Aorta (tissue), 4 donors: ENCODE measurements around the gene TMEM135. TPM values are rescaled to one million over a fixed set of nuclear protein-coding genes. Genes with fewer than 3 reads are reported as not detected.

ENCODE experiments used
- polyA plus RNA-seq, 2 donors: library from polyadenylated mRNA; stranded (reverse); fragments of 200-250 nt; gene quantifications; one replicate each; pipeline ENCODE4 v1.2.3, GENCODE V29; 2013
- total RNA-seq, 2 donors: library from RNA; stranded (reverse); fragmentation: NEBNext Ultra II Directional; extraction: Animal tissue kit (Norgen Biotek cat#: 25700); gene quantifications; one replicate each; pipeline ENCODE4 v1.2.1, GENCODE V29; 2021
- donor health status: healthy with polysubstance abuse.
- donor health status: Bipolar disorder and iron deficiency.
- donor health status: DM: no; HTN: no; CAD: no.
- donor health status: DM: yes; HTN: yes; CAD: no.

TMEM135 gene
- total and polyA plus RNA-seq, 4 donors: 10.6 to 49.0 (median 26.9) TPM

Other genes starting within 250 kb of the TMEM135 start
- 100 to 1,000 TPM; 109 to 245 TPM for gene PRSS23, start 237.4 kb upstream of the TMEM135 start, total RNA-seq
- gene PRSS23, start 237.4 kb upstream of the TMEM135 start, polyA plus RNA-seq: 100 to 1,000 TPM in 1 of 2 donors, 10 to 100 TPM in 1; 68.1 to 140 TPM
- gene FZD4, start 82.5 kb upstream of the TMEM135 start, total RNA-seq: 10 to 100 TPM; 50.8 to 91.2 TPM
- gene FZD4, start 82.5 kb upstream of the TMEM135 start, polyA plus RNA-seq: 10 to 100 TPM in 1 of 2 donors, 1 to 10 TPM in 1; 4.0 to 41.9 TPM